ENCODE data around the gene CRY2. TPM values are rescaled to one million over a fixed set of nuclear protein-coding genes. Genes with fewer than 3 reads are reported as not detected.

CRY2 gene
- total and polyA plus RNA-seq, 2 of the 8 experiments (the other 6 are each of a cell fraction or from before 2014, with no cell fraction given) = 8.0 to 9.4 TPM

DNA sequence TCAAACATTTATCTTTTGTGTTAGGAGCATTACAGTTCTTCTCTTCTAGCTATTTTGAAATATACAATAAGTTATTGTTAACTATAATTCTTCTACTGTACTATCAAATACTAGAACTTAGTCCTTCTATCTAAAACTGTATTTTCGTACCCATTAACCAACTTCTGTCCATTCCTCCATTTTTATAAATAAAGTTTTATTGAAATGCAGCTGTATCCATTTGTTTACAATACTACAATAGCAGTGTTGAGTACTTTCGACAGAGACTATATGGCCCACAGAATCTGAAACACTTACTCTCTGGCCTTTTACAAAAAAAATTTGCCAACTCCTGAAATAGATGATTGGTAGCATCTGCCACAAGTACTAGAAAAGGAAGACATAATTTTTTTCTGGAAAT lies 47.0 kb upstream of the CRY2 start:
- Histone ChIP-seq H2BK120ac (replicated peaks; ENCODE audit: low read depth, low read length) (no peak overlapping the region), H3K23ac (ENCODE audit: insufficient read length) (no peak overlapping the region), H3K18ac (ENCODE audit: extremely low read depth, low read length) (no peak overlapping the region), H3K4me3 (ENCODE audit: extremely low read depth in 1 of 4, insufficient read depth in 2 of 4, low read depth in 3 of 4, low read length in 4 of 4) (no peak overlapping the region), H3K4me1 (replicated peaks in 1 of 4; ENCODE audit: control insufficient read depth in 3 of 4, insufficient read depth in 4 of 4, low read length in 3 of 4) (no peaks in the 10 kb centered on the region; a peak in 1 of 7 replicates), H2BK20ac (ENCODE audit: low read length) (no peak overlapping the region), H3K9ac (replicated peaks in 1 of 4; ENCODE audit: extremely low read depth in 1 of 4, low read depth in 3 of 4, low read length in 3 of 4) (no peak overlapping the region), H3K56ac (replicated peaks; ENCODE audit: insufficient read length, low read depth, low read length) (no peak overlapping the region), H4K20me1 (replicated peaks in 1 of 2; ENCODE audit: control insufficient read depth in 1 of 2, insufficient read depth in 2 of 2, low read length in 2 of 2) (no peaks in the 10 kb centered on the region), H3K4ac (replicated peaks; ENCODE audit: insufficient read length, low read depth, low read length) (no peak overlapping the region), H4K5ac (ENCODE audit: insufficient read length, low read depth, low read length) (no peak overlapping the region), H3K23me2 (ENCODE audit: low read depth, low read length) (peaks cover 11% of the 10 kb centered on the region; the same call in 1 of the 2 replicates), H2AFZ (ENCODE audit: low read length) (no peak overlapping the region), H3K14ac (ENCODE audit: insufficient read length) (no peak overlapping the region), H2BK5ac (ENCODE audit: low read depth, low read length) (no peak overlapping the region), H4K8ac (ENCODE audit: extremely low read depth, insufficient read depth, low read length) (no peak overlapping the region), H3K36me3 (ENCODE audit: control insufficient read depth in 2 of 4, insufficient read depth in 4 of 4, low read length in 3 of 4) (no peaks in the 10 kb centered on the region), H2BK15ac (ENCODE audit: low read length) (no peak overlapping the region), H2AK5ac (ENCODE audit: low read depth, low read length) (no peak overlapping the region), H3K4me2 (ENCODE audit: insufficient read depth in 1 of 2, low read depth in 2 of 2, low read length in 2 of 2) (no peak overlapping the region), H3K27me3 (replicated peaks in 1 of 4; ENCODE audit: control insufficient read depth in 3 of 4, extremely low read depth in 1 of 4, insufficient read depth in 3 of 4, low read length in 3 of 4) (peaks cover 6 to 21% (median 12%) of the 10 kb centered on the region in 4 experiments), H3K79me2 (ENCODE audit: control insufficient read depth in 1 of 2, insufficient read depth in 2 of 2, low read length in 2 of 2) (no peaks in the 10 kb centered on the region), H3K79me1 (ENCODE audit: low read depth, low read length) (no peaks in the 10 kb centered on the region), H3K9me3 (ENCODE audit: insufficient read depth in 2 of 2, low read depth in 1 of 2, low read length in 1 of 2) (no peaks in the 10 kb centered on the region), H3K27ac (ENCODE audit: low read depth, low read length) (no peak overlapping the region), H2BK12ac (ENCODE audit: low read depth, low read length) (no peak overlapping the region), H4K91ac (replicated peaks; ENCODE audit: insufficient read length, low read length) (no peak overlapping the region)
- FAIRE-seq = no peak
- 81% methylated on average over 2 of the region's 2 CpGs; no CpG with 5 or more reads in 1 of the 2 experiments for WGBS, 2 experiments (ENCODE audit: extremely low coverage in 1 of 2, insufficient coverage in 1 of 2, insufficient read length in 1 of 2, insufficient replicate concordance in 2 of 2, low coverage in 1 of 2, low lambda C conversion rate in 2 of 2, missing lambda C conversion rate in 1 of 2)
- POLR2A ChIA-PET (ENCODE audit: partially characterized antibody) = no interaction called here
- TF ChIP-seq POLR2AphosphoS5 (IDR thresholded peaks at IDR 0.05; ENCODE audit: low read depth, low read length) (no peak), SIN3A (conservative IDR thresholded peaks at IDR 0.05 in 1 of 2, IDR thresholded peaks at IDR 0.05 in 1 of 2; ENCODE audit: low read depth in 1 of 2, low read length in 2 of 2) (no peak)
- TF ChIP-seq, protein P1, sequence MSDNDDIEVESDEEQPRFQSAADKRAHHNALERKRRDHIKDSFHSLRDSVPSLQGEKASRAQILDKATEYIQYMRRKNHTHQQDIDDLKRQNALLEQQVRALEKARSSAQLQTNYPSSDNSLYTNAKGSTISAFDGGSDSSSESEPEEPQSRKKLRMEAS (IDR thresholded peaks at IDR 0.05) = no peak
- CTCF ChIA-PET (ENCODE audit: partially characterized antibody) = interaction anchor here (1.0 to 2.5 kb wide), 2 partner anchors 28 to 356 kb away, joined by 3 to 11 read pairs; no protein-coding TSS in a partner anchor
- DNase-seq (ENCODE audit: low read depth in 1 of 2, low spot score in 2 of 2) = no peak

All from H1 (cell line).